GM19467 (cell line): Measurements from ENCODE around the gene EYS.
"Not testable (repeated sequence)": the region's sequence is repeated elsewhere in the genome, so short reads cannot be mapped to it uniquely, and the experiment has no call there.

Experiments used
- ATAC-seq: cut with Tn5 transposase; IDR thresholded peaks from one replicate; pipeline ENCODE4 v1.9.1; 2021; ENCODE audit warnings: mild to moderate bottlenecking, moderate library complexity; ENCODE audit not compliant: unreplicated experiment

EYS gene

GRCh38 chr6:65469650-65470049, 237.4 kb downstream of the EYS start:
- ATAC-seq = no peak

GRCh38 chr6:65468307-65468706, 238.7 kb downstream of the EYS start:
- no peak for ATAC-seq

GRCh38 chr6:65461121-65461520, 245.9 kb downstream of the EYS start:
- ATAC-seq = no peak

GRCh38 chr6:65452333-65452732, 254.7 kb downstream of the EYS start:
- no peak for ATAC-seq

GRCh38 chr6:65450451-65450850, 256.6 kb downstream of the EYS start:
- no peak for ATAC-seq

GRCh38 chr6:65449926-65450325, 257.1 kb downstream of the EYS start:
- no peak for ATAC-seq

- ATAC-seq = no peak
Observed at GRCh38 chr6:65448866-65449265, 258.2 kb downstream of the EYS start.

- ATAC-seq = no peak
Observed at GRCh38 chr6:65436281-65436680, 270.7 kb downstream of the EYS start.

GRCh38 chr6:65416621-65417020, 290.4 kb downstream of the EYS start:
- no peak for ATAC-seq

- no peak for ATAC-seq
Observed at GRCh38 chr6:65410309-65410708, 296.7 kb downstream of the EYS start.

- no peak for ATAC-seq
Observed at GRCh38 chr6:65402564-65402963, 304.5 kb downstream of the EYS start.

- no peak for ATAC-seq
Observed at GRCh38 chr6:65399355-65400084, 307.5 kb downstream of the EYS start.

- no peak for ATAC-seq
Observed at GRCh38 chr6:65398851-65399250, 308.2 kb downstream of the EYS start.

- ATAC-seq = no peak
Observed at GRCh38 chr6:65350530-65350929, 356.5 kb downstream of the EYS start.

- not testable (repeated sequence) for ATAC-seq
Observed at GRCh38 chr6:65302655-65303054, 404.4 kb downstream of the EYS start.

- no peak for ATAC-seq
Observed at GRCh38 chr6:65299236-65299635, 407.8 kb downstream of the EYS start.

- ATAC-seq = no peak
Observed at GRCh38 chr6:65295812-65296211, 411.2 kb downstream of the EYS start.

GRCh38 chr6:65289491-65289890, 417.5 kb downstream of the EYS start:
- ATAC-seq = no peak

- ATAC-seq = no peak
Observed at GRCh38 chr6:65285275-65285674, 421.8 kb downstream of the EYS start.

GRCh38 chr6:65280060-65280459, 427.0 kb downstream of the EYS start:
- no peak for ATAC-seq

GRCh38 chr6:65262241-65262640, 444.8 kb downstream of the EYS start:
- no peak for ATAC-seq

- ATAC-seq = no peak
Observed at GRCh38 chr6:65259982-65260381, 447.0 kb downstream of the EYS start.

- no peak for ATAC-seq
Observed at GRCh38 chr6:65259059-65259458, 448.0 kb downstream of the EYS start.
